K562 (cell line): ENCODE results near the gene PCDH9.

Source experiments
- CEBPB ChIP-seq: fragments of 450-650 bp; IDR thresholded peaks from 2 replicates; pipeline ENCODE4 v1.6.1; 2016; ENCODE audit warnings: missing genetic modification characterization, missing compliant biosample characterization
- EGR1 ChIP-seq: fragments of 450-650 bp; conservative IDR thresholded peaks from 2 replicates; pipeline ENCODE4 v1.6.1; 2017; ENCODE audit warnings: mild to moderate bottlenecking
- NR3C1 ChIP-seq: sonication (generic); formaldehyde crosslinking; IDR thresholded peaks from 2 replicates; pipeline ENCODE4 v1.8.1; 2022; ENCODE audit warnings: missing genetic modification reagents
- POLR2A ChIP-seq: fragments of 450-650 bp; conservative IDR thresholded peaks from 2 replicates; pipeline ENCODE4 v1.6.1; 2016
- PURB ChIP-seq: sonication (generic); formaldehyde crosslinking; IDR thresholded peaks from 2 replicates; pipeline ENCODE4 v1.9.0; 2021; ENCODE audit warnings: low read depth, mild to moderate bottlenecking, missing genetic modification reagents
- SP1 ChIP-seq: sonication (generic); formaldehyde crosslinking; IDR thresholded peaks from 2 replicates; pipeline ENCODE4 v1.8.1; 2022; ENCODE audit warnings: mild to moderate bottlenecking, missing genetic modification reagents
- TF ChIP-seq, protein P1 (sequence below), 3 experiments: IDR thresholded peaks in 2 of 3; conservative IDR thresholded peaks in 1 of 3; 2 replicates each; pipeline ENCODE4 v1.5.1; 2011 to 2012; ENCODE audit warnings: low read length in 3 of 3, mild to moderate bottlenecking in 3 of 3, control low read depth in 2 of 3, improper control_type of control experiment in 1 of 3, inconsistent platforms in 1 of 3, low read depth in 1 of 3, mixed read lengths in 1 of 3, moderate library complexity in 1 of 3; ENCODE audit not compliant: insufficient read depth in 2 of 3
- TF ChIP-seq, protein P2 (sequence below): sonication (generic); formaldehyde crosslinking; IDR thresholded peaks from 2 replicates; pipeline ENCODE4 v1.8.0; 2022; ENCODE audit warnings: mild to moderate bottlenecking, missing genetic modification reagents, borderline replicate concordance

DNA sequence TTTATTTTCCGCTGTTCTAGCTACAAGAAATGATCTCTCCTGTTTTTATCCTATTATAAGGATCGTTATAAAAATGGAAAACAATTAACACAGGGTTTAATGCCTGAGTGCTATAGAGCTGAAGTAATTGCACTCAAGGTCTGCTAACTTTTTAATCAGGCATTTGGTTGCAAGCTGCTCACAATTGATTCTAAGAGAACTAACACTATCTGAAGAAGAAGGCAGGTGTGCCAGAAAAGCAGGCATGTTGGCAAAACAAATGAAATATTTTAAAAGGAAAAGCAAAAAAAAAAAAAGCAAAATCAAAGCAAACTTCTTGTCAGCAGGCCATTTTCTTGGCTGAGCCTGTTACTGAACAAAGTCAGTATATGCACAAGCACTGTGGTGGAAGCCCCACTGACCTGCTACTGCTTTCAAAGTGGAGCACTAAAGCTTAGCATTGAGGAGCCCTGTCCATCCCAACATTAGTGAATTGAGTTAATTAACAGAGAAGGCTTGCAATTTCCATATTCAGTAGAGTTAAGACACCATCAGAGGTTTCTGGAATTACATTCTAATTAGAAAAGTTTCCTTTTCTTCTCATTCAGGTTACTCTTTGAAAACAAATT, 574.2 kb downstream of the PCDH9 start:
- TF ChIP-seq NR3C1 (CRISPR knock-in tag) (no peak), EGR1 (no peak), POLR2A (no peak), CEBPB (no peak), SP1 (CRISPR knock-in tag) (no peak), PURB (CRISPR knock-in tag) (no peak)
- TF ChIP-seq, protein P1, sequence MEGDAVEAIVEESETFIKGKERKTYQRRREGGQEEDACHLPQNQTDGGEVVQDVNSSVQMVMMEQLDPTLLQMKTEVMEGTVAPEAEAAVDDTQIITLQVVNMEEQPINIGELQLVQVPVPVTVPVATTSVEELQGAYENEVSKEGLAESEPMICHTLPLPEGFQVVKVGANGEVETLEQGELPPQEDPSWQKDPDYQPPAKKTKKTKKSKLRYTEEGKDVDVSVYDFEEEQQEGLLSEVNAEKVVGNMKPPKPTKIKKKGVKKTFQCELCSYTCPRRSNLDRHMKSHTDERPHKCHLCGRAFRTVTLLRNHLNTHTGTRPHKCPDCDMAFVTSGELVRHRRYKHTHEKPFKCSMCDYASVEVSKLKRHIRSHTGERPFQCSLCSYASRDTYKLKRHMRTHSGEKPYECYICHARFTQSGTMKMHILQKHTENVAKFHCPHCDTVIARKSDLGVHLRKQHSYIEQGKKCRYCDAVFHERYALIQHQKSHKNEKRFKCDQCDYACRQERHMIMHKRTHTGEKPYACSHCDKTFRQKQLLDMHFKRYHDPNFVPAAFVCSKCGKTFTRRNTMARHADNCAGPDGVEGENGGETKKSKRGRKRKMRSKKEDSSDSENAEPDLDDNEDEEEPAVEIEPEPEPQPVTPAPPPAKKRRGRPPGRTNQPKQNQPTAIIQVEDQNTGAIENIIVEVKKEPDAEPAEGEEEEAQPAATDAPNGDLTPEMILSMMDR (IDR thresholded peaks at IDR 0.05 in 2 of 3, conservative IDR thresholded peaks at IDR 0.05 in 1 of 3; ENCODE audit: insufficient read depth in 2 of 3, low read depth in 1 of 3, low read length in 3 of 3): no peak
- TF ChIP-seq, protein P2, sequence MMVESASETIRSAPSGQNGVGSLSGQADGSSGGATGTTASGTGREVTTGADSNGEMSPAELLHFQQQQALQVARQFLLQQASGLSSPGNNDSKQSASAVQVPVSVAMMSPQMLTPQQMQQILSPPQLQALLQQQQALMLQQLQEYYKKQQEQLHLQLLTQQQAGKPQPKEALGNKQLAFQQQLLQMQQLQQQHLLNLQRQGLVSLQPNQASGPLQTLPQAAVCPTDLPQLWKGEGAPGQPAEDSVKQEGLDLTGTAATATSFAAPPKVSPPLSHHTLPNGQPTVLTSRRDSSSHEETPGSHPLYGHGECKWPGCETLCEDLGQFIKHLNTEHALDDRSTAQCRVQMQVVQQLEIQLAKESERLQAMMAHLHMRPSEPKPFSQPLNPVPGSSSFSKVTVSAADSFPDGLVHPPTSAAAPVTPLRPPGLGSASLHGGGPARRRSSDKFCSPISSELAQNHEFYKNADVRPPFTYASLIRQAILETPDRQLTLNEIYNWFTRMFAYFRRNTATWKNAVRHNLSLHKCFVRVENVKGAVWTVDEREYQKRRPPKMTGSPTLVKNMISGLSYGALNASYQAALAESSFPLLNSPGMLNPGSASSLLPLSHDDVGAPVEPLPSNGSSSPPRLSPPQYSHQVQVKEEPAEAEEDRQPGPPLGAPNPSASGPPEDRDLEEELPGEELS (CRISPR knock-in tag): no peak
